MM.1S (cell line): Measurements from ENCODE around the gene HEMK1.

Experiments used
- EZH2 ChIP-seq: fragments of 300-600 bp; sonication (generic); optimal IDR thresholded peaks from 2 replicates; pipeline ENCODE3; 2017; ENCODE audit warnings: low read depth, mild to moderate bottlenecking, antibody characterized with exemption, low read length, mixed read lengths
- TF ChIP-seq, protein P1 (sequence below): fragments of 300-600 bp; sonication (generic); IDR thresholded peaks from 2 replicates; pipeline ENCODE4 v1.5.1; 2016; ENCODE audit warnings: antibody characterized with exemption, low read length, mixed read lengths

DNA sequence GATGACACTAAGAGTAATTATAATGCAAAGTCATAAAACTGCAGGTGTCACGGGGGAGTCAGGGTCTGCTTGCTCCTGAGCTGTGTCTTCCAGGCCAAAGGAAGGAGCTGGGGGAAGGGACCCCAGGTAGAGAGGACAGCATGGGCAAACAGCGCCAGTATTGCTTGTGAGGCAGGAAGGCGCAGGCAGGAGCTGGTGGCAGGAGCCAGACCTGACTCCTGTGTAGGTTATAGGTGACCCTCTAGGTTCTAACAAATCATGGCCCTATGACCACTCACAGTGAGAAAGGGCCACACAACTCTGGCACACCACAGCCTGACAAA lies 40.4 kb downstream of the HEMK1 start:
- TF ChIP-seq, protein P1, sequence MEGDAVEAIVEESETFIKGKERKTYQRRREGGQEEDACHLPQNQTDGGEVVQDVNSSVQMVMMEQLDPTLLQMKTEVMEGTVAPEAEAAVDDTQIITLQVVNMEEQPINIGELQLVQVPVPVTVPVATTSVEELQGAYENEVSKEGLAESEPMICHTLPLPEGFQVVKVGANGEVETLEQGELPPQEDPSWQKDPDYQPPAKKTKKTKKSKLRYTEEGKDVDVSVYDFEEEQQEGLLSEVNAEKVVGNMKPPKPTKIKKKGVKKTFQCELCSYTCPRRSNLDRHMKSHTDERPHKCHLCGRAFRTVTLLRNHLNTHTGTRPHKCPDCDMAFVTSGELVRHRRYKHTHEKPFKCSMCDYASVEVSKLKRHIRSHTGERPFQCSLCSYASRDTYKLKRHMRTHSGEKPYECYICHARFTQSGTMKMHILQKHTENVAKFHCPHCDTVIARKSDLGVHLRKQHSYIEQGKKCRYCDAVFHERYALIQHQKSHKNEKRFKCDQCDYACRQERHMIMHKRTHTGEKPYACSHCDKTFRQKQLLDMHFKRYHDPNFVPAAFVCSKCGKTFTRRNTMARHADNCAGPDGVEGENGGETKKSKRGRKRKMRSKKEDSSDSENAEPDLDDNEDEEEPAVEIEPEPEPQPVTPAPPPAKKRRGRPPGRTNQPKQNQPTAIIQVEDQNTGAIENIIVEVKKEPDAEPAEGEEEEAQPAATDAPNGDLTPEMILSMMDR: no peak
- no peak for TF ChIP-seq EZH2
